Measurements from ENCODE around the gene PDS5B. TPM values are rescaled to one million over a fixed set of nuclear protein-coding genes. Genes with fewer than 3 reads are reported as not detected.
"Not testable (repeated sequence)": the region's sequence is repeated elsewhere in the genome, so short reads cannot be mapped to it uniquely, and the experiment has no call there.

Gene PDS5B
- total RNA-seq, 2 experiments from 2014 or later = 45.8 to 47.5 TPM

DNA sequence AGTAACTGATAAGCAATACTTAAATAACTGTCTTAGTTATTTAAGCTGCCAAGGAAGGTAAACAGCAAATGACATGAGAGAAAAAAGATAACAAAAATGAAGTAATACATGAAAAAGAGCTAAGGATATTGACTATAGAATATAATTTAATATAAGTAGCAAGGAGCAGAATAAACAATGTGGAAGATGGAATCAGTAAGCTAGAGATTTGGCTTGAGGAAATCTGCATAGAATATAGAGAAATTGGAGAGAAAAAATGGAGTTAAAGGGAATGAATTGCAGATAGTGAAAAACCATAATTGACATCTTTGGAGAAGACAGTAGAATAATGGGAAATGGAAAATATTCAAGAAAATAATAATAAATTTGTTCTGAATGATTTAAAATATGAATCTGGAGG, 127.1 kb downstream of the PDS5B start:
- no peak overlapping the region for H3K4me3 Mint-ChIP-seq
- no peaks in the 10 kb centered on the region for H3K4me1 Mint-ChIP-seq
- peaks cover 61% of the 10 kb centered on the region for H3K36me3 Mint-ChIP-seq
- H3K27me3 Mint-ChIP-seq = no peaks in the 10 kb centered on the region
- no peak overlapping the region for H3K27ac Mint-ChIP-seq
- H3K9me3 Mint-ChIP-seq = peaks cover 19% of the 10 kb centered on the region
- no peak for DNase-seq

DNA sequence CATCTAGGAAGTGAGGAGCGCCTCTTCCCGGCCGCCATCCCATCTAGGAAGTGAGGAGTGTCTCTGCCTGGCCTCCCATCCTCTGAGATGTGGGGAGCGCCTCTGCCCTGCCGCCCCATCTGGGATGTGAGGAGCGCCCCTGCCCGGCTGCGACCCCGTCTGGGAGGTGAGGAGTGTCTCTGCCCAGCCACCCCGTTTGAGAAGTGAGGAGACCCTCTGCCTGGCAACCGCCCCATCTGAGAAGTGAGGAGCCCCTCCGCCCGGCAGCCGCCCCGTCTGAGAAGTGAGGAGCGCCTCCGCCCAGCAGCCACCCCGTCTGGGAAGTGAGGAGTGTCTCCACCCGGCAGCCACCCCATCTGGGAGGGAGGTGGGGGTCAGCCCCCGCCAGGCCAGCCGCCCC, 129.9 kb downstream of the PDS5B start:
- not testable (repeated sequence) for DNase-seq, H3K4me1 Mint-ChIP-seq, H3K27me3 Mint-ChIP-seq, H3K27ac Mint-ChIP-seq, H3K4me3 Mint-ChIP-seq
- Mint-ChIP-seq H3K9me3 (peaks cover 23% of the 10 kb centered on the region), H3K36me3 (peaks cover 64% of the 10 kb centered on the region)

DNA sequence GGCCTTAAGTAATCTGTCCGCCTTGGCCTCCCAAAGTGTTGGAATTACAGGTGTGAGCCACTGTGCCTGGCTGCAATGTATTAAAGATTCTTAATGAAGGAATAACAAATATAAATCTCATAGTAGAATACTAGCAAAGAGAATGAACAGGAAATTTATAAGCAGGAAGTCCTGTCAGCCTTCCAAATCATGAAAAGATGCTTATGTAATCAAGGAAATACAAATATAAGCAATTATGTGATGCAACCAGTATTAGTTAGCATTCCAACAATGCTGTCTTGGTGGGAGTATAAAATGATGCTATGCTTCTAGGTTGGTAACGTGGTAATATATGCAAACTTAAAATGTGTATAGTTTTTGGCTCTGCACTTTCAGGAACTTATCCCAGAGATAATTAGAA, 133.8 kb downstream of the PDS5B start:
- DNase-seq = no peak
- H3K4me1 Mint-ChIP-seq = peaks cover 8% of the 10 kb centered on the region
- no peak overlapping the region for H3K4me3 Mint-ChIP-seq
- no peak overlapping the region for H3K27ac Mint-ChIP-seq
- peaks cover 6% of the 10 kb centered on the region for H3K9me3 Mint-ChIP-seq
- peaks cover 50% of the 10 kb centered on the region for H3K36me3 Mint-ChIP-seq
- H3K27me3 Mint-ChIP-seq = no peaks in the 10 kb centered on the region

DNA sequence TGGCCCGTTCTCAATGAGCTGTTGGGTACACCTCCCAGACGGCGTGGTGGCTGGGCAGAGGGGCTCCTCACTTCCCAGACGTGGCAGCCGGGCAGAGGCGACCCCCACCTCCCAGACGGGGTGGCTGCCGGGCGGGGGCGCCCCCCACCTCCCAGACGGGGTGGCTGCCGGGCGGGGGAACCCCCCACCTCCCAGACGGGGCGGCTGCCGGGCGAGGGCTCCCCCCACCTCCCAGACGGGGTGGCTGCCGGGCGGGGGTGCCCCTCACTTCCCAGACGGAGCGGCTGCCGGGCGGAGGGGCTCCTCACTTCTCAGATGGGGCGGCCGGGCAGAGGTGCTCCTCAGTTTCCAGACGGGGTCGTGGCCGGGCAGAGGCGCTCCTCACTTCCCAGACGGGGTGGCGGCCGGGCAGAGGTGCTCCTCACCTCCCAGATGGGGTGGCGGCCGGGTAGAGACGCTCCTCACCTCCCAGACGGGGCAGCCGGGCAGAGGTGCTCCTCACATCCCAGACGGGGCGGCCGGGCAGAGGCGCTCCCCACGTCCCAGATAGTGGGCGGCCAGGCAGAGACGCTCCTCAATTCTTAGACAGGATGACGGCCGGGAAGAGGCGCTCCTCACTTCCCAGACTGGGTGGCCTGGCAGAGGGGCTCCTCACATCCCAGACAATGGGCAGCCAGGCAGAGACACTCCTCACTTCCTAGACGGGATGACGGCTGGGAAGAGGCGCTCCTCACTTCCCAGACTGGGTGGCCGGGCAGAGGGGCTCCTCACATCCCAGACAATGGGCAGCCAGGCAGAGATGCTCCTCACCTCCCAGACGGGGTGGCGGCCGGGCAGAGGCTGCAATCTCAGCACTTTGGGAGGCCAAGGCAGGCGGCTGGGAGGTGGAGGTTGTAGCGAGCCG, 135.1 kb downstream of the PDS5B start:
- not testable (repeated sequence) for H3K27me3 Mint-ChIP-seq, H3K27ac Mint-ChIP-seq, H3K9me3 Mint-ChIP-seq, H3K4me3 Mint-ChIP-seq, DNase-seq
- peaks cover 43% of the 10 kb centered on the region for H3K36me3 Mint-ChIP-seq
- H3K4me1 Mint-ChIP-seq = peaks cover 10% of the 10 kb centered on the region

DNA sequence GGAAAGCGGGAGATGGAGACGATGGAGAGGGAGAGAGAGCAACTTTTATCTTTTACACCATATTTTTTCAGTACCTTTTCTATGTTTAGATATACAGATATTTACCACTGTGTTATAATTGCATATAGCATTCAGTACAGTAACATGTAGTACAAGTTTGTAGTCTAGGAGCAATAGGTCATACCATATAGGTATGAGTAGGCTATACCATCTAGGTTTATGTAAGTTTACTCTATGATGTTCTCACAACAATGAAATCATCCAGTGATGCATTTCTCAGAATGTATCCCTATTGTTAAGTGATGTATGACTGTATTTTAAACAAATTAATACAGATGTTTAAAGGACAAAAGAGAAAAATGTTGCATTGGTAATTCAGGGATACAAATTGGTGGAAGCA, 136.1 kb downstream of the PDS5B start:
- Mint-ChIP-seq H3K36me3 (peaks cover 43% of the 10 kb centered on the region), H3K4me1 (peaks cover 10% of the 10 kb centered on the region), H3K27me3 (no peaks in the 10 kb centered on the region)

DNA sequence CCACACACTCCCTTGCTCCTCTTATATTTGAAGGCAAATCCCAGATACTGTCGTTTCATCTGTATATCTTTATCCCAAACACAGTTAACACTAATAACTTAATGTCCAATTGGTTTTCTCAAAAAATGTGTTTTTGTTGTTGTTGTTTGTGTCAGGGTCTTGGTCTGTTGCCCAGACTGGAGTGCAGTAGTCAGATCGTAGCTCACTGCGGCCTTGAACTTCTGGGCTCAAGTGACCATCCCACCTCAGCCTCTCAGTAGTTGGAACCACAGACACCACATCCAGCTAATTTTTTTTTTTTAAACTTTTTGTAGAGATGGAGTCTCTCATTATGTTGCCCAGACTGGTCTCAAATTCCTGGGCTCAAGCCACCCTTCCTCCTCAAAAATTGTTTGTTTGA, 137.7 kb downstream of the PDS5B start:
- H3K9me3 Mint-ChIP-seq = peaks cover 9% of the 10 kb centered on the region
- no peak overlapping the region for H3K27ac Mint-ChIP-seq
- DNase-seq = no peak
- no peak overlapping the region for H3K4me3 Mint-ChIP-seq
- peaks cover 44% of the 10 kb centered on the region for H3K36me3 Mint-ChIP-seq
- peaks cover 10% of the 10 kb centered on the region for H3K4me1 Mint-ChIP-seq
- H3K27me3 Mint-ChIP-seq = no peaks in the 10 kb centered on the region

More for the DNA sequence above, 136.1 kb downstream of the PDS5B start:
- Mint-ChIP-seq H3K9me3 (peaks cover 6% of the 10 kb centered on the region), H3K4me3 (no peak overlapping the region), H3K27ac (no peak overlapping the region)
- no peak for DNase-seq

DNA sequence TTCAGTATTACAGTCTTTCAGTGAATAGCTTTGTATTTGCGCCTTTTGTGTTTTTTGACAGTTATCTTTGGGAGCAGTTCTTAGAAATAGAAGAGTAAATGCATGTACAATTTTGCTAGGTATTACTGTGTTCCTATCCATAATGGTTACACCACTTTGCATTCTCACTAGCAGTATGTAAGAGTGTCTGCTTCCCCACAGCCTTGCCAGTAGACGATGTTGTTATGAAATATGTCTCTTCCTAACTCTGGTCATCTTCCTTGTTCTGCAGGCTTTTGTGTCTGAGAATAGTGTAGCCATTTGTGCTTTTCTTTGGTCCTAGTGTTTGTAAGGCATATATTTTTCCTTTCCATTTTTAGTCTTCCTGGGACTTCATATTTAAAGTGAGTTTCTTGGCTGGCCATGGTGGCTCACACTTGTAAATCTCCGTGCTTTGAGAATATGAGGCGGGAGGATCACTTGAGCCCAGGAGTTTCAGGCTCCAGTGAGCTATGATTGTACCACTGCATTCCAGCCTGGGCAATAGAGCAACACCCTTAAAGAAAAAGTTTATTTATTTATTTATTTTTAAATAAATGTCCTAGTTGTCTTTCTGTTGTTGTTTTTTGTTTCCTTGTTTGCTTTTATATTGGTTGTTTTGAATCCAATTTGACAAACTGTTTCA, 140.3 kb downstream of the PDS5B start:
- peaks cover 52% of the 10 kb centered on the region for H3K36me3 Mint-ChIP-seq
- H3K27me3 Mint-ChIP-seq = no peaks in the 10 kb centered on the region

DNA sequence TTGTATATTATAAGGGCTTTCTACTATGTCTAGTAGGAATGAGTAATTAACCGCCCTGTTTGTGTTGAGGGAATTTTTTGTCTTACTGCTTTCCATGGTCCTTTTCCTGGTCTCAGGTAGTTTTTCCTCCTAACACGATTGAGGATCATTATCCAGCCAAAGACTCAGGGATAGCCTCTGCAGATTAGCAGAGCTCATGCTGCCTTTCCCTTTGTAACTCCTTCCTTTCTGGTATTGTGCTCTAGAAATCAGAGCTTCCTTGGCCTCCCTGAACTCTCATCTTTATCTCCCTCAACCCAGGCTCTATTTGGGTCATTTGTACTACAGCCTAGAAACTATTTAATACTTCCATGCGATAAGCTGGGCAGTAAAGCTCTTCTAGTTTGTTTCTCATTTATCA, 142.1 kb downstream of the PDS5B start:
- H3K4me1 Mint-ChIP-seq = peaks cover 33% of the 10 kb centered on the region
- no peak overlapping the region for H3K4me3 Mint-ChIP-seq
- no peaks in the 10 kb centered on the region for H3K27me3 Mint-ChIP-seq
- peaks cover 13% of the 10 kb centered on the region for H3K9me3 Mint-ChIP-seq
- no peak overlapping the region for H3K27ac Mint-ChIP-seq
- peaks cover 42% of the 10 kb centered on the region for H3K36me3 Mint-ChIP-seq
- DNase-seq = no peak

More for the DNA sequence above, 140.3 kb downstream of the PDS5B start:
- Mint-ChIP-seq H3K4me1 (peaks cover 27% of the 10 kb centered on the region), H3K4me3 (no peak overlapping the region), H3K9me3 (peaks cover 15% of the 10 kb centered on the region), H3K27ac (no peak overlapping the region)
- no peak for DNase-seq

DNA sequence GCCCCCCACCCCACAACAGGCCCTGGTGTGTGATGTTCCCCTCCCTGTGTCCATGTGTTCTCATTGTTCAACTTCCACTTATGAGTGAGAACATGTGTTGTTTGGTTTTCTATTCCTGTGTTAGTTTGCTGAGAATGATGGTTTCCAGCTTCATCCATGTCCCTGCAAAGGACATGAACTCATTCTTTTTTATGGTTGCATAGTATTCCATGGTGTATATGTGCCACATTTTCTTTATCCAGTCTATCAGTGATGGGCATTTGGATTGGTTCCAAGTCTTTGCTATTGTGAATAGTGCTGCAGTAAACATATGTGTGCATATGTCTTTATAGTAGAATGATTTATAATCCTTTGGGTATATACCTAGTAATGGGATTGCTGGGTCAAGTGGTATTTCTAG, 142.8 kb downstream of the PDS5B start:
- H3K36me3 Mint-ChIP-seq = peaks cover 44% of the 10 kb centered on the region
- not testable (repeated sequence) for H3K27ac Mint-ChIP-seq

DNA sequence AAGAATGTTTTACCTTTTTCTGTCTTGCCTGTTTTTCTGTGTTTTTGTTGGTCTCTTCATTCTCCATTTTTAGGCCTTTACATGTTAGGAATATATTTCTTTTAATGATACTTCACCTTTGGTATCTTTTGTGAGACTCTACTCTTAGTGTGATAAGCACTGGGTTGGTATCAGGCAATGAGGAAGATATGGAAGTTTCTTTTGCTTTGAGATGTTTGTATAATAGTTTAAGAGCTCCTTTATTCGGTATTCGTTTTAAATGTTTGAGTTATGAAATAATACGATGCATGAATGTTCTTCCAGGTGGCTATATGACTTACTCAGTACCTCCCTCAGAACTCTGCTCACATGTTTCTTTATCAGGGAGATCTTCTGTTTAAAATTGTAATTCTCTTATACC, 144.8 kb downstream of the PDS5B start:
- Mint-ChIP-seq H3K27me3 (no peaks in the 10 kb centered on the region), H3K27ac (peak overlapping the region; percentile 62), H3K4me3 (no peak overlapping the region), H3K9me3 (peaks cover 13% of the 10 kb centered on the region), H3K4me1 (peaks cover 38% of the 10 kb centered on the region), H3K36me3 (peaks cover 41% of the 10 kb centered on the region)
- no peak for DNase-seq

More for the DNA sequence above, 142.8 kb downstream of the PDS5B start:
- H3K4me3 Mint-ChIP-seq, H3K27me3 Mint-ChIP-seq, DNase-seq: not testable (repeated sequence)
- Mint-ChIP-seq H3K4me1 (peaks cover 28% of the 10 kb centered on the region), H3K9me3 (peaks cover 13% of the 10 kb centered on the region)

DNA sequence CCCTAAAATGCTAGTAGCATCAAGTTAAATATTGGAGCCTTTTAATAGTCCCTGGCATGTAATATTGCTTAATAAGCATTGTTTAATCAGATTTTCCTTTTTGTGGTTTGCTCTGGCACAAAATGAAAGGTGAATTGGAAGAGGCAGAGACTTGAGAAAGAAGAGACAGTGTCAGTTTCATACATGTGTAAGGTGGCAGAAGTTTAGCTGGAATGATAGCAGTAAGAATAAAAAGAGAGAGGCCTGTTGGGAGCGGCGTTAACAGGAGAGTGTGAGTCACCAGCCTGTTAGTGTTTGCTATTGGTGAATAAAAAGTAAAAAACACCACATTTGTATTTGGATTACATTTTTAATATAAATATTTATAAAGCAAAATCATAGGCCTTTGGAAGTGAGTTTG, 145.3 kb downstream of the PDS5B start:
- peak; percentile 23 for DNase-seq
- H3K9me3 Mint-ChIP-seq = peaks cover 13% of the 10 kb centered on the region
- peak overlapping the region; percentile 62 for H3K27ac Mint-ChIP-seq
- H3K4me1 Mint-ChIP-seq = peaks cover 40% of the 10 kb centered on the region
- peaks cover 41% of the 10 kb centered on the region for H3K36me3 Mint-ChIP-seq
- H3K4me3 Mint-ChIP-seq = peak overlapping the region; percentile 15
- H3K27me3 Mint-ChIP-seq = no peaks in the 10 kb centered on the region

DNA sequence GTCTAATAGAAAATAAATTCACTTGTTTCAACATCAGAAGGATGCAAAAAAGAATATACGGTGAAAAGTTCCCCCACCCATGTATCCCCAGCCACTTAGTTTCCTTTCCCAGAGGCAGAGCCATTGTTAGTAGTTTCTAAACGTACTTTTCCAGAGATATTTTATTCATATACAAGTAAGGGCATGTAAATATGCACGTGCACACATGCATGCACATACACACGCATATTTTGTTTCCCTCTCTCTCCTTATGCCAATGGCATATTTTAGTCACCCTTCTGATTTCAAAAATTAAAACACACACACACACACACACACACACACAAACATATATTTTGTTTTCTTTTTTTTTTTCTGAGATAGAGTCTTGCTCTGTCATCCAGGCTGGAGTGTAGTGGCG, 147.4 kb downstream of the PDS5B start:
- Mint-ChIP-seq H3K4me1 (peaks cover 57% of the 10 kb centered on the region), H3K9me3 (peaks cover 11% of the 10 kb centered on the region), H3K27me3 (no peaks in the 10 kb centered on the region), H3K4me3 (no peak overlapping the region), H3K36me3 (peaks cover 39% of the 10 kb centered on the region), H3K27ac (no peak overlapping the region)
- no peak for DNase-seq

DNA sequence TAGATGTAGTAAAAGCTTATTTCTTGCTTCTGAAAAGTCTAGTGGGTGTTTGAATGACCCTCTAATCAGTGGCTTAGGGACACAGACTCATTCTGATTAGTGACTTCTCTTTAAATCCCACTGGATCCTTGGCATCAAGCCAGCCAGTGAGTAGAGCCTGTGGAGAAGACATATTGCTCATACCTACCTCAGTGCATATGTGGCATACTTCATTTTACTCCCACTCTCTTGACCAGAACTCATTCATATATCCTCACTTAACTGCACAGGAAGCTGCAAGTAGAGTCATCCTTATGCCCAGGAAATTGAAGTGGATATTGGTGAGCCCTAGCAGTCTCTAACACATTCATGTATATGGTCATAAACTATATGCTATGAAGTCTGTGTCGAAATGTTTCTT, 148.3 kb downstream of the PDS5B start:
- Mint-ChIP-seq H3K36me3 (peaks cover 34% of the 10 kb centered on the region), H3K27me3 (no peaks in the 10 kb centered on the region), H3K4me3 (no peak overlapping the region), H3K9me3 (peaks cover 10% of the 10 kb centered on the region), H3K4me1 (peaks cover 57% of the 10 kb centered on the region), H3K27ac (no peak overlapping the region)
- no peak for DNase-seq

DNA sequence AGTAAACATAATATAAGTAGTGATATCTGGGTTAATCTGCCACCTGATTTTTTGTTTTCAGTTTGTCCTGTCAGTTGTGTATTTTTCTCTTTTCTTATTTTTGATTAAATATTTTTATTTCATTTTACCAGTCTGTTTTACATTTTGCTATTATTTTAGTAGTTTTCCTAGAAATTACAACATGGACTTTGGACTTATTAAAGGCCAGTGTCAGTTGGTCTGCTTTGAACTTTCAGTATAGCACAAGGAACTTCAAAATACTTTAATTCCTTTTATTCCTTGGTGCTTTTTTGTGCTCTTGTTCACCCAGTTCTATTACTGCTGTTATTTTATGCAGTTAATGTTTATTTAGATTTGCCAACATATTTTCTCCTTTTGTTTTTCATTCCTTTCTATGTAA, 149.6 kb downstream of the PDS5B start:
- no peaks in the 10 kb centered on the region for H3K9me3 Mint-ChIP-seq
- H3K4me3 Mint-ChIP-seq = no peak overlapping the region
- no peak for DNase-seq
- H3K27ac Mint-ChIP-seq = peak overlapping the region; percentile 87
- H3K4me1 Mint-ChIP-seq = peaks cover 50% of the 10 kb centered on the region
- no peaks in the 10 kb centered on the region for H3K27me3 Mint-ChIP-seq
- H3K36me3 Mint-ChIP-seq = peaks cover 26% of the 10 kb centered on the region

DNA sequence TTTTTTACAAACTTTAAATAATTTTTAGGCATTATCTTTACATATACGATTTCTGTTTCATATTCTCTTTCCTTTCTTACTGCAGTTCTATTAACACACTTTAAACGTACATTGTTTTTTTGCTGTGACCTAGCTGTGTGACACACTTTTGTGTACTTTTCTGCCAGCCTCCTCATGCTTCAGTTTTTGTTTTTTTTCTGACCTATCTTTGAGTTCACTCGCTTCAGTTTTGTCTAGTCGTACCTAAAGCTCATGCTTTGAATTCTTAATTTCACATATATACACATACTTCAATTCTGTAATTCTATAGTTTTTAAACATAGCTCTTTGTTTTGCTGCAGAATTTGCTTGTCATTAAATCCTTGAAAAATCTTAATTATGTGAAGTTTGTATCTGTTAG, 150.4 kb downstream of the PDS5B start:
- Mint-ChIP-seq H3K4me3 (peak overlapping the region; percentile 74), H3K27me3 (no peaks in the 10 kb centered on the region), H3K4me1 (peaks cover 42% of the 10 kb centered on the region), H3K9me3 (no peaks in the 10 kb centered on the region), H3K36me3 (peaks cover 24% of the 10 kb centered on the region), H3K27ac (peak overlapping the region; percentile 87)
- no peak for DNase-seq

Data from activated naive CD8-positive, alpha-beta T cell treated with anti-CD3 and anti-CD28 coated beads for 36 hours (primary cell).